Trophoblast cell (in vitro differentiated cells and primary cell): Measurements from ENCODE around the gene DNAJC11. TPM values are rescaled to one million over a fixed set of nuclear protein-coding genes. Genes with fewer than 3 reads are reported as not detected.

Experiments
- DNase-seq, 2 donors: peaks; one replicate each; pipeline ENCODE4 v3.0.0-alpha.2; 2016
- H2AFZ ChIP-seq: 2 replicates; pipeline ENCODE4 v1.6.1; 2013; ENCODE audit warnings: low read length, moderate library complexity, mild to moderate bottlenecking; ENCODE audit not compliant: insufficient read depth, poor library complexity
- H2AK5ac ChIP-seq: 2 replicates; pipeline ENCODE4 v1.6.1; 2013; ENCODE audit warnings: mild to moderate bottlenecking, low read length
- H2BK120ac ChIP-seq: 2 replicates; pipeline ENCODE4 v1.6.1; 2013; ENCODE audit warnings: low read length, mild to moderate bottlenecking, moderate library complexity; ENCODE audit not compliant: insufficient read depth, poor library complexity
- H2BK12ac ChIP-seq: 2 replicates; pipeline ENCODE4 v1.6.1; 2013; ENCODE audit warnings: mild to moderate bottlenecking, low read length, moderate library complexity
- H2BK5ac ChIP-seq: 2 replicates; pipeline ENCODE4 v1.6.1; 2013; ENCODE audit warnings: low read length, low read depth, moderate library complexity, mild to moderate bottlenecking; ENCODE audit not compliant: poor library complexity
- H3K14ac ChIP-seq: 2 replicates; pipeline ENCODE4 v1.6.1; 2013; ENCODE audit warnings: mild to moderate bottlenecking, low read length
- H3K18ac ChIP-seq: 2 replicates; pipeline ENCODE4 v1.6.1; 2013; ENCODE audit warnings: mild to moderate bottlenecking, low read length
- H3K23ac ChIP-seq: 2 replicates; pipeline ENCODE4 v1.6.1; 2013; ENCODE audit warnings: low read length
- H3K27ac ChIP-seq: 2 replicates; pipeline ENCODE4 v1.5.1; 2013; ENCODE audit warnings: low read depth, mild to moderate bottlenecking, inconsistent platforms, low read length, moderate library complexity
- H3K27me3 ChIP-seq: 2 replicates; pipeline ENCODE4 v1.6.1; 2013; ENCODE audit warnings: inconsistent platforms, mild to moderate bottlenecking, low read length, moderate library complexity; ENCODE audit not compliant: insufficient read depth
- H3K36me3 ChIP-seq, 2 experiments: 1 replicate in 1 of 2; 2 replicates in 1 of 2; pipeline ENCODE4 v1.6.1; 2013; ENCODE audit warnings: low read length in 2 of 2, mild to moderate bottlenecking in 2 of 2, moderate library complexity in 1 of 2; ENCODE audit not compliant: insufficient read depth in 2 of 2, control insufficient read depth in 1 of 2
- H3K4ac ChIP-seq: 2 replicates; pipeline ENCODE4 v1.6.1; 2013; ENCODE audit warnings: low read depth, mild to moderate bottlenecking, low read length, moderate library complexity
- H3K4me1 ChIP-seq, 2 experiments: 1 replicate in 1 of 2; 2 replicates in 1 of 2; pipeline ENCODE4 v1.6.1; 2013; ENCODE audit warnings: low read length in 2 of 2, mild to moderate bottlenecking in 2 of 2, moderate library complexity in 1 of 2; ENCODE audit not compliant: insufficient read depth in 2 of 2, control insufficient read depth in 1 of 2
- H3K4me2 ChIP-seq: 2 replicates; pipeline ENCODE4 v1.6.1; 2013; ENCODE audit warnings: inconsistent platforms, mild to moderate bottlenecking, low read length, moderate library complexity
- H3K4me3 ChIP-seq: 2 replicates; pipeline ENCODE4 v1.5.1; 2013; ENCODE audit warnings: mild to moderate bottlenecking, low read depth, low read length, inconsistent platforms
- H3K79me1 ChIP-seq: one replicate; pipeline ENCODE4 v1.6.1; 2013; ENCODE audit warnings: low read length
- H3K79me2 ChIP-seq: 2 replicates; pipeline ENCODE4 v1.6.1; 2013; ENCODE audit warnings: low read length, mild to moderate bottlenecking; ENCODE audit not compliant: control insufficient read depth, insufficient read depth, poor library complexity
- H3K9ac ChIP-seq: 2 replicates; pipeline ENCODE4 v1.6.1; 2013; ENCODE audit warnings: mild to moderate bottlenecking, low read length
- H3K9me3 ChIP-seq: 2 replicates; pipeline ENCODE4 v1.6.1; 2013; ENCODE audit warnings: low read depth, mild to moderate bottlenecking, control low read depth, inconsistent platforms, low read length; ENCODE audit not compliant: insufficient read depth
- H4K12ac ChIP-seq: 2 replicates; pipeline ENCODE4 v1.6.1; 2013; ENCODE audit warnings: low read depth, mild to moderate bottlenecking, low read length, moderate library complexity
- H4K8ac ChIP-seq: 2 replicates; pipeline ENCODE4 v1.6.1; 2013; ENCODE audit warnings: low read depth, mild to moderate bottlenecking, low read length, moderate library complexity
- H4K91ac ChIP-seq: one replicate; pipeline ENCODE4 v1.6.1; 2013; ENCODE audit warnings: low read depth, mild to moderate bottlenecking, low read length, moderate library complexity
- WGBS: extraction: QIAGEN DNeasy Blood & Tissue Kit; methylation state at CpG from one replicate; pipeline ENCODE4 v1.1.7; 2013; ENCODE audit warnings: missing lambda C conversion rate; ENCODE audit not compliant: insufficient read length, insufficient coverage; ENCODE audit errors: extremely low coverage; 5-methylcytosine and 5-hydroxymethylcytosine counted together
- polyA plus RNA-seq: library from polyadenylated mRNA; stranded (reverse); fragments of 200-250 nt; gene quantifications from 2 replicates; pipeline ENCODE4 v1.2.3, GENCODE V29; 2013

Gene DNAJC11
- polyA plus RNA-seq = 40.7 and 42.6 TPM in 2 replicates

- peak within 1 kb of the TSS; percentile 91 for H4K91ac ChIP-seq
- peak within 1 kb of the TSS; percentile 99 for H3K4me3 ChIP-seq
- H3K4ac ChIP-seq = peak within 1 kb of the TSS; percentile 99
- peaks cover 10% of the 10 kb centered on the region for H3K79me2 ChIP-seq
- peak within 1 kb of the TSS; percentile 86 for H3K18ac ChIP-seq
- peaks cover 0 to 4% of the 10 kb centered on the region in 2 experiments for H3K36me3 ChIP-seq
- H3K79me1 ChIP-seq = peaks cover 9% of the 10 kb centered on the region
- peak within 1 kb of the TSS; percentile 76 for H4K12ac ChIP-seq
- peak within 1 kb of the TSS; percentile 94 for H3K4me2 ChIP-seq
- H3K9me3 ChIP-seq = no peaks in the 10 kb centered on the region
- H2BK12ac ChIP-seq = no peak within 1 kb of the TSS
- peak within 1 kb of the TSS; percentile 32 for H3K27ac ChIP-seq
- H3K14ac ChIP-seq = peak within 1 kb of the TSS; percentile 92
- no peaks in the 10 kb centered on the region for H3K27me3 ChIP-seq
- peak within 1 kb of the TSS; percentile 36 for H2AK5ac ChIP-seq
- H2BK5ac ChIP-seq = peak within 1 kb of the TSS; percentile 50
- peak within 1 kb of the TSS; percentile 90 for H3K9ac ChIP-seq
- H4K8ac ChIP-seq = peak within 1 kb of the TSS; percentile 98
- no peak within 1 kb of the TSS for H3K23ac ChIP-seq
- no CpG with 5 or more reads among the region's 80 CpGs for WGBS
- peak within 1 kb of the TSS; percentile 96 for H2AFZ ChIP-seq
- peaks cover 5 to 7% of the 10 kb centered on the region in 2 experiments for H3K4me1 ChIP-seq
- peak; percentile 75 to 95 for DNase-seq
- peak within 1 kb of the TSS; percentile 59 for H2BK120ac ChIP-seq
Observed at GRCh38 chr1:6701437-6702153, at the start of gene DNAJC11. TSS of gene DNAJC11 (minus strand) at chr1:6701816. CDS start at chr1:6701800, 16 bp downstream.

- WGBS = no CpG with 5 or more reads among the region's 4 CpGs
- H3K9ac ChIP-seq = no peak overlapping the region
- H2AK5ac ChIP-seq = no peak overlapping the region
- H3K27ac ChIP-seq = no peak overlapping the region
- no peak overlapping the region for H4K91ac ChIP-seq
- no peak overlapping the region for H2BK120ac ChIP-seq
- no peak overlapping the region for H4K8ac ChIP-seq
- H3K79me1 ChIP-seq = no peaks in the 10 kb centered on the region
- no peak overlapping the region for H2BK5ac ChIP-seq
- DNase-seq = no peak
- H3K4me2 ChIP-seq = no peak overlapping the region
- H2BK12ac ChIP-seq = no peak overlapping the region
- H4K12ac ChIP-seq = no peak overlapping the region
- H2AFZ ChIP-seq = no peak overlapping the region
- no peak overlapping the region for H3K14ac ChIP-seq
- no peaks in the 10 kb centered on the region for H3K9me3 ChIP-seq
- no peak overlapping the region for H3K4me3 ChIP-seq
- no peak overlapping the region for H3K18ac ChIP-seq
- H3K79me2 ChIP-seq = no peaks in the 10 kb centered on the region
- no peaks in the 10 kb centered on the region for H3K27me3 ChIP-seq
- H3K4me1 ChIP-seq = no peaks in the 10 kb centered on the region
- H3K4ac ChIP-seq = no peak overlapping the region
- H3K36me3 ChIP-seq = no peaks in the 10 kb centered on the region
- H3K23ac ChIP-seq = no peak overlapping the region
Observed at GRCh38 chr1:6750490-6750889, 48.9 kb upstream of the DNAJC11 start.

GRCh38 chr1:6747674-6748073 is 46.1 kb upstream of the DNAJC11 start:
- no peak overlapping the region for H4K91ac ChIP-seq
- H3K14ac ChIP-seq = no peak overlapping the region
- no peak overlapping the region for H3K18ac ChIP-seq
- no peak overlapping the region for H4K8ac ChIP-seq
- no peak overlapping the region for H2AK5ac ChIP-seq
- no peaks in the 10 kb centered on the region for H3K27me3 ChIP-seq
- no peak overlapping the region for H2AFZ ChIP-seq
- H3K4me1 ChIP-seq = no peaks in the 10 kb centered on the region
- peaks cover 2% of the 10 kb centered on the region for H3K9me3 ChIP-seq
- no peaks in the 10 kb centered on the region for H3K79me1 ChIP-seq
- WGBS = no CpG with 5 or more reads among the region's 2 CpGs
- no peak for DNase-seq
- H3K23ac ChIP-seq = no peak overlapping the region
- H3K4me3 ChIP-seq = no peak overlapping the region
- H2BK120ac ChIP-seq = no peak overlapping the region
- H3K36me3 ChIP-seq = no peaks in the 10 kb centered on the region
- H4K12ac ChIP-seq = no peak overlapping the region
- H3K27ac ChIP-seq = no peak overlapping the region
- no peak overlapping the region for H2BK5ac ChIP-seq
- no peaks in the 10 kb centered on the region for H3K79me2 ChIP-seq
- H3K9ac ChIP-seq = no peak overlapping the region
- H3K4me2 ChIP-seq = no peak overlapping the region
- no peak overlapping the region for H2BK12ac ChIP-seq
- no peak overlapping the region for H3K4ac ChIP-seq

GRCh38 chr1:6745073-6745472 is 43.5 kb upstream of the DNAJC11 start:
- H3K4me1 ChIP-seq = no peaks in the 10 kb centered on the region
- H3K9ac ChIP-seq = no peak overlapping the region
- H3K36me3 ChIP-seq = no peaks in the 10 kb centered on the region
- H3K4me3 ChIP-seq = no peak overlapping the region
- H2BK5ac ChIP-seq = no peak overlapping the region
- no peak overlapping the region for H2AFZ ChIP-seq
- H3K4me2 ChIP-seq = no peak overlapping the region
- no peak overlapping the region for H3K27ac ChIP-seq
- no peak overlapping the region for H3K14ac ChIP-seq
- no peak overlapping the region for H3K4ac ChIP-seq
- H3K9me3 ChIP-seq = peaks cover 4% of the 10 kb centered on the region
- no peak overlapping the region for H4K8ac ChIP-seq
- no peak overlapping the region for H4K91ac ChIP-seq
- H3K18ac ChIP-seq = no peak overlapping the region
- DNase-seq = no peak
- H2BK12ac ChIP-seq = no peak overlapping the region
- no peak overlapping the region for H2AK5ac ChIP-seq
- H4K12ac ChIP-seq = no peak overlapping the region
- no CpG with 5 or more reads among the region's 5 CpGs for WGBS
- H3K79me2 ChIP-seq = no peaks in the 10 kb centered on the region
- H3K23ac ChIP-seq = no peak overlapping the region
- no peak overlapping the region for H2BK120ac ChIP-seq
- no peaks in the 10 kb centered on the region for H3K79me1 ChIP-seq
- H3K27me3 ChIP-seq = no peaks in the 10 kb centered on the region
